KG1 (cell line): ENCODE measurements around the gene POLR1A.

ENCODE experiments used
- DNase-seq: peaks from one replicate; lab custom pipeline; 2025; lab: John Stamatoyannopoulos, UW

POLR1A gene

GRCh38 chr2:85978883-85979780 lies 126.6 kb downstream of the POLR1A start:
- no peak for DNase-seq

GRCh38 chr2:85976106-85976920 lies 129.4 kb downstream of the POLR1A start:
- DNase-seq = no peak

- DNase-seq = no peak
These were observed 130.1 kb downstream of the POLR1A start for GRCh38 chr2:85975581-85975980.

GRCh38 chr2:85974390-85974789 lies 131.3 kb downstream of the POLR1A start:
- no peak for DNase-seq

- DNase-seq = no peak
These were observed 133.3 kb downstream of the POLR1A start for GRCh38 chr2:85972355-85972754.

- no peak for DNase-seq
These were observed 134.3 kb downstream of the POLR1A start for GRCh38 chr2:85971366-85971765.
